ENCODE measurements around the gene AOPEP.

The AOPEP gene

GRCh38 chr9:94872891-94873511 lies 146.5 kb downstream of the AOPEP start:
- DNase-seq, result no peak

DNA sequence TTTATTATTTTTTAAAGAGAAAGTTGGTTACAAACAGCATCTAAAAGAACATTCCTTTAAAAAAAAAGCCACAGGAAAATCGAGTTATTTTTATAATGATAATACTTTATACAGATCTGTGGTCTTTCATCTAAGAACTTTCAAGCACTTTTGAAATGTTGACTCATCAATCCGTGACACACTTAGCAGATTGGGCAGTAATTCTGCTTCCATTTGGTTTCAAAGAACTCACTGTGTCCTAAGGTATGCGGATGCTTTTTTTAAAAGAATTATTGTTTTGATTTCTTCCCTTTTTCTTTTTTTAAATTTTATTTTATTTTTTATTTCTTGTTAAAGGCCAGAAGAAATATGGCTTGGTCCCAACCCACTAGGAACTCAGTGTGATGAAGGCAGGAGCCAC lies 147.8 kb downstream of the AOPEP start:
- no peak for DNase-seq

GRCh38 chr9:94875300-94876020 lies 149.0 kb downstream of the AOPEP start:
- no peak for DNase-seq

- peak; percentile 46 for DNase-seq
Observed at GRCh38 chr9:94878804-94879203, 152.3 kb downstream of the AOPEP start.

DNA sequence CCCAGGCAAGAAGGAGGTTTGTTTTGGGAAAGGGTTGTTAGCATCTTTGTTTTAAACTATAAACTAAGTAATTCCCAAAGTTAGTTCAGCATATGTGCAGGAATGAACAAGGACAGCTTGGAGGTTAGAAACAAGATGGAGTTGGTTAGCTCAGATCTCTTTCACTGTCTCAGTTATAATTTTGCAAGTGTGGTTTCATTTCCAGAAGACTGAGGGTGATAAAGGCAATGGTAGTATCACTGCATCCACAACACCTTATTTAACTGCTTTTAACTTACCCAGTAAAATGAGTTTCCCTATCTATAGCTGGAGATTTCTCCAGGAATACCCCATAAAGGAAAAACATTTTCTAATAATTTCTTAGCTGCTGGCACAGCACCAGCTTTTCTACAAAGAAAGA lies 152.7 kb downstream of the AOPEP start:
- DNase-seq, result no peak

DNA sequence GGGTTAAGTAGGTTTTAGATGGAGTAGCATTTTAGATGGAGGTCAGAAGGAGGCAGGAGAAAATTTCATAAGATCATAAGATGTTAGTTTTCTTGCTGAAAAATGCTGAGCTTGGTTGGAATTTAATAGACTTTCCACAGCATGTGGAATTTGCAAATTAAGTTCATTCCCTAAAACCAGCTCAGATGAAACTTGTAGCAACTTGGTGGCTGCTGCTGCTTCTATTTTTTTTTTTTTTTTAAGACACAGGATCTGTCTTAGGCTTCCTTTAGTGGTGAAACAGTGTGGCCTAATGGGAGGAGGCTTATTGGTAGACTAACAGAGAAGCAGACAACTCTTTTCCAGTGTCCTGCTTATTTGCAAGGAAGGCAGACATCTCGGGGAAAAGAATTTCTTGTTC lies 154.5 kb downstream of the AOPEP start:
- no peak for DNase-seq

- DNase-seq, result no peak
Observed at GRCh38 chr9:94881454-94881853, 155.0 kb downstream of the AOPEP start.

DNA sequence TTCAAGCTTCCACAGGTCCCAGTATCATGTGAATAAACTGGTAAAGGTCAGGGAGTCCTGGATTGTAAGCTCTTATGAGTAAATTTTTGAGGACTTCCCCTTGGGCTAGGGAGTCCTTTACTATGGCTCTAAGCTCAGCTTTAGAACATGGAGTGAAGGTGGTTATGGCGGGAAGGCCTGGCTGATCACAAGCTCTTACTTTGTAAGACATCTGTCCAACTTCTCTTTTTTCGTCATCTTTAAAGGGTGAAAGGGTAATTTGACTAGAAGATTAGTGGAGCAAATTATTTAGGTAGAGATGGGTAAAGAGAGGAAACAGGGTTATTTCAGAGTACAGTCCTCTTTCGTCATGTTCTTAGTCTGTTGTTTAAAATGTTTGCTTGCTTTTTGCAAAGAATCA lies 155.4 kb downstream of the AOPEP start:
- peak; percentile 45 for DNase-seq

DNA sequence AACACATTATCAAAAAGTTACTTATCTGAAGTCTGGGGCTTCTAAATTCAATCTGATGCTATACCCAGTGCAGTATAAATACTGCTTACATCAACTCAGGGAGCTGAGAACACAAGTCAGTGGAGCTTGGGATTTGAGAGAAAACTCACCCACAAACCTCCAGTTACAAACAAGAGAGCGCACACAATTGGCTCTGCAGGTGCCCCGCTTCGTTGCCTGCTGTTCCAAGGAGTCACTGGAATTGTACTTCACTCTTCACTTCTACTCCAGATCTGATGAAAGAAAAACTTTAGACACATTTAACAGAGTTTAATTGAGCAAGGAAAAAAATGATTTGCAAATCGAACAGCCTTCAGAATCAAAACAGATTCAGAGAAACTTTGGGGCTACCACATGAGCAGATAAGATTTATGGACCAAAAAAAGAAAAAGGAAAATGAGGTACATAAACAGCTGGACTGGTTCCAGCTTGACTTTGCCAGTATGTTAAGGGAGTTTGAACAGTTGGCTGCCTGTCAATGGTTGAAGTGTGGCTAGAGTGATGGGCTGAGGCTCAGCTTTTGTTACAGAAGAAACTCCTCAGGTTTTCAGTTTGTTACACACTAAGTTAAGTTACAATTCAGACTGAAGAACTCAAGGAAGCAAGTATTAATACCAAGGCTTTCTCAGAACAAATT lies 156.6 kb downstream of the AOPEP start:
- no peak for DNase-seq

DNA sequence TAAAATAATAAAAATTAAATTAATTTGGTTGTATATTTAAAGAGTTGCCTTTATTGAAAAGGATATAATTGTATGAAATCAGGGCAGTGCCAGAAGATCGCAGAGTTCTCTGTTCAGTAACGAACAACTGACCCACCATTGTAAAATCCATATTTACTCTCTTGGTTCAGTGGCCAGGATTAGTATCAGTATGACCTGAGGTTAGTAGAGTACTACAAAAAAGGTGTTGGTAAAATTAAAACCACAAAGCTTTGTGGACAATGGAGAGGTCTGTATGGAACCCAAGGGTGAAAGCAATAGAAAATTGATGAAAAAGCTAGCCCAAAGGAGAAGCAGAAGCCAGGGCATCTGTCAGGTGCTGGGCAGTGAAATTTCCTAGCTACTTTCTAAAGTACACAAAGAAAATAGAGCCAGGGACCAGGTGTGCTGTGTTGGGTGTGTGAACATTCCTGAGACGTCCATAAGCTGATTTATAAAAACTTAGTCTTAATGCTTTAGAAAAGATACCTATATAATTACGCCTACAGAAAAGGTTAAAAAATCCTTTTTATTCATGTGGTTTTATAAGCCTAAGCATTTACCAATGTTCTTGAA lies 159.5 kb downstream of the AOPEP start:
- no peak for DNase-seq

GRCh38 chr9:94887721-94888120 lies 161.2 kb downstream of the AOPEP start:
- no peak for DNase-seq

DNA sequence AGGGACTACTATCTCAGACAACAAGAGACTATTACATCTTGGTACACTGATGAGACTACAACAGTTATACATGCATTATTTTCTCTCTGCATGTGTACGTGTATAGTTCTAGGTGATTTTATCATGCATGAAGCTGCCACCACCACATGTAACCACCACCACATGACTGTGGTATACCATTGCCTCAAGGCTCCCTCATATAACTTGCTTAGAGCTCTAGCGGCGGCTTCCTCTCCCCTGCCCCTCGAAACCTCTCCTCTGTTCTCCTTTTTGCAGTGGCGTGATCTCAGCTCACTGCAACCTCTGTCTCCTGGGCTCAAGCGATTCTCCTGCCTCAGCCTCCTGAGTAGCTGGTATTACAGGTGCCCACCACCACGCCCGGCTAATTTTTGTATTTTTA lies 162.3 kb downstream of the AOPEP start:
- no peak for DNase-seq

GRCh38 chr9:94889628-94890027 lies 163.1 kb downstream of the AOPEP start:
- no peak for DNase-seq

GRCh38 chr9:94891183-94891582 lies 164.7 kb downstream of the AOPEP start:
- no peak for DNase-seq

DNA sequence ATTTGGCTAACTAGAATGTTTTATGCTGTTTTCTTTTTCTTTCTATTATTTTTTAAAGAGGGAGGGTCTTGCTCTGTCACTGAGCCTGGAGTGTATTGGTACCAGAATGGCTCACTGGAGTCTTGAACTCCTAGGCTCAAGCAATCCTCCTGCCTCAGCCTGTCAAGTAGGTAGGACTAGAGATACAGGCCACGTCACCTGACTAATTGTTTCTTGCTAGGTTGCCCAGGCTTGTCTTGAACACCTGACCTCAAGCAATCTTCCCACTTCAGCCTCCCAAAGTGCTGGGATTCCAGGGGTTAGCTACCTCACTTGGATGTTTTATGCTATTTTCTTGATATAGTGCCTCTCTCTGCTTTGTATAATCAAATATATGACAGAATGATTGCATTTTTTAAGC lies 166.2 kb downstream of the AOPEP start:
- DNase-seq, result no peak

GRCh38 chr9:94894094-94894699 lies 167.7 kb downstream of the AOPEP start:
- no peak for DNase-seq

- DNase-seq, result no peak
Observed at GRCh38 chr9:94895668-94896067, 169.2 kb downstream of the AOPEP start.

GRCh38 chr9:94896512-94896911 lies 170.0 kb downstream of the AOPEP start:
- no peak for DNase-seq

DNA sequence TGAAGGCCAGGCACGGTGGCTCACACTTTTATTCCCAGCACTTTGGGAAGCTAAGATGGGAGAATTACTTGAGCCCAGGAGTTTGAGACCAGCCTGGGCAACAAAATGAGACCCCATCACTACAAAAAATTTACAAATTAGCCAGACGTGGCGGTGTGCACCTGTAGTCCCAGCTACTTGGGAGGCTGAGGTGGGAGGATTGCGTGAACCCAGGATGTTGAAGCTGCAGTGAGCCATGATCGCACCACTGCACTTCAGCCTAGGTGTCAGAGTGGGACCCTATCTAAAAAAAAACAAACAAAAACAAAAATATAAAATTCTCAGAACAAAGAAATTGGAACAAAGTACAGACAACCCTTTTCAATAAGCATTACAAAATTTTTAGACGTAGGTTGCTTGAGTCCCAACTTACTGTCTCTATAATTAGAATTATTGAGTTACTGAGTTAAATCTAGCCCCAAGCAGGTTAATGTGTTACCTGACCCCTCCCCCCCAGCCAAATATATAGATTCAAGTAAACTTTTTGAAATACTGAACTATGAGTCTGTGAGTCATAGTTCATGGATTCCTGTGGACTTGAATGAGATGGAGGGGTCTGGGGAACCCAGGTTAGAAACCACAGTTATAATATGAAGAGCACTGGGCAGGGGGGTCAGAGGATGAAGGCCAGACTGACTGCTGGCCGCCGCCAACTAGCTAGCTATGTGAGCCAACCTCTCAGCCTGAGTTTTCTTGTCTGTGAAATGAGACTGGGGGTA lies 173.1 kb downstream of the AOPEP start:
- DNase-seq, result no peak

DNA sequence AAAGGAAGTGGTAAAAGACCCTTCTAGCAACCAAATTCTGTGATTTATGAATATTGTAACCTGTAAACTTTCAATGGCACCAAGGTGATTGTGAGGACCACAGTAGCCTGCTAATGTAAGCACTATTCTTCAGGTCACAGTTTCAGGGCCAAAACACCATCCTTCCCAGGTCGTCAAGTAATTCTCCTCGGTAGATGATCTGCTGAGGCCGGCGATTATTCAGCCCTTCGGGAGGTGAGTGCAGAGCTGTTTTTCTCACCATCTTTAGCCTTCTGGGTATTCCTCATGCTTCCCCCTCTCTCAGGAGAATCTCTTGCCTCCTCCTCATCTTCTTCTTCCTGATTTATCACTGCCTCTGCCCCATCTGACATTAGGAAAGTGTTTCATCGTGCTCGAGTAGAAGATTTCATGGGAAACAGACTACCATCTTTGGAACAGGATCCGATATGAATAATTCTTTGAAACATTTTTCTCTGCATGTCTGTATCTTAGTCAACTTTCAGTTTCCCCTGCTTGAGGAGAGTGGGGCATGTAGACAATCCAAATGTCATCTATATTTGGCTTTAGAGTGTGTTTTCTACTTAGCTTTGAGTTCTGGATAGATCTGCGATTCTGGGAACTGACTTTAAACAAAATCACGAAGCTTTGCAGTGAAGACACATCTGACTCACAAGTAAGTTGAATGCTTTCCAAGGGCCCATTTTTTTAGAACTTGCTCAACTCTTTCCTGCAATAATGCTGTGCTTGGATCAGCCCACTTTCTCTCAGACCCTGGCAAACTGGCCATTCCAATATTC lies 173.9 kb downstream of the AOPEP start:
- DNase-seq, result peak; percentile 39

DNA sequence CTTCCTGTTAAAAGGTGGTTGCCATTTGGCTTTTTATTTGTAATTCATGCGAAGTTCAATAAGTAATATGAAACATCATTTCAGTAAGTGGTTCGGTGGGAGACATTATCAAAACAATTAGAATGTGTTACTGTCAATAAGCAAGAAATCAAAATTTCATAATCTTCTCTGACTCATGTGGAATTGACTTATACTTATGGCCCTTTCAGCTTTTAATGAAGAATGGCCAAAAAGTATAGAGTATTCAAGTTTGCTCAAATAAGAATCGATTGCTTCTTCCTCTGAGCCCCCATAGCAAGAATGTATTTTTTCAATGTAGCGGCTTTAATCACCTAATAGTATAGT lies 174.5 kb downstream of the AOPEP start:
- peak; percentile 23 for DNase-seq

GRCh38 chr9:94903961-94904421 lies 177.5 kb downstream of the AOPEP start:
- DNase-seq, result no peak
